A549 (cell line): Measurements from ENCODE around the gene THSD7A.

Experiments
- CEBPB ChIP-seq, 2 experiments: fragments of >200 bp in 1 of 2; sonication (Bioruptor Twin) in 1 of 2; formaldehyde crosslinking in 1 of 2; IDR thresholded peaks; 2 replicates each; pipeline ENCODE4 v1.6.1; 2012 to 2016
- EP300 ChIP-seq, 2 experiments: fragments of >200 bp; sonication (Bioruptor Twin); formaldehyde crosslinking; IDR thresholded peaks; 2 replicates in 1 of 2; 3 replicates in 1 of 2; pipeline ENCODE4 v1.6.1; 2016 to 2017
- HOXB5 ChIP-seq: fragments of 250-450 bp; sonication (Bioruptor Pico); IDR thresholded peaks from 2 replicates; pipeline ENCODE4 v1.5.0; 2020; ENCODE audit warnings: mild to moderate bottlenecking, moderate library complexity
- JUNB ChIP-seq: fragments of >200 bp; sonication (Bioruptor Twin); formaldehyde crosslinking; IDR thresholded peaks from 2 replicates; pipeline ENCODE4 v1.6.1; 2016
- POLR2A ChIP-seq: IDR thresholded peaks from 2 replicates; pipeline ENCODE4 v1.6.1; 2012; ENCODE audit warnings: mild to moderate bottlenecking, low read length
- RFX5 ChIP-seq: fragments of 450-650 bp; IDR thresholded peaks from 2 replicates; pipeline ENCODE4 v1.7.1; 2014; ENCODE audit warnings: antibody characterized with exemption, mild to moderate bottlenecking, moderate library complexity
- ZC3H11A ChIP-seq: fragments of 450-650 bp; IDR thresholded peaks from 2 replicates; pipeline ENCODE4 v1.6.1; 2014; ENCODE audit warnings: antibody characterized with exemption, mild to moderate bottlenecking
- TF ChIP-seq, protein P1 (sequence below): fragments of 200-600 bp; sonication (generic); IDR thresholded peaks from 2 replicates; pipeline ENCODE4 v1.6.1; 2016; ENCODE audit warnings: antibody characterized with exemption, mild to moderate bottlenecking, moderate library complexity
- TF ChIP-seq, protein P2 (sequence below): fragments of >200 bp; sonication (Bioruptor Twin); formaldehyde crosslinking; IDR thresholded peaks from 3 replicates; pipeline ENCODE4 v1.5.1; 2016
- TF ChIP-seq, protein P3 (sequence below): fragments of 250-450 bp; sonication (Bioruptor Pico); IDR thresholded peaks from 2 replicates; pipeline ENCODE4 v1.5.0; 2020; ENCODE audit warnings: low read depth, mild to moderate bottlenecking, moderate library complexity
- TF ChIP-seq, protein P4 (sequence below): IDR thresholded peaks from 2 replicates; pipeline ENCODE4 v1.6.1; 2012

DNA sequence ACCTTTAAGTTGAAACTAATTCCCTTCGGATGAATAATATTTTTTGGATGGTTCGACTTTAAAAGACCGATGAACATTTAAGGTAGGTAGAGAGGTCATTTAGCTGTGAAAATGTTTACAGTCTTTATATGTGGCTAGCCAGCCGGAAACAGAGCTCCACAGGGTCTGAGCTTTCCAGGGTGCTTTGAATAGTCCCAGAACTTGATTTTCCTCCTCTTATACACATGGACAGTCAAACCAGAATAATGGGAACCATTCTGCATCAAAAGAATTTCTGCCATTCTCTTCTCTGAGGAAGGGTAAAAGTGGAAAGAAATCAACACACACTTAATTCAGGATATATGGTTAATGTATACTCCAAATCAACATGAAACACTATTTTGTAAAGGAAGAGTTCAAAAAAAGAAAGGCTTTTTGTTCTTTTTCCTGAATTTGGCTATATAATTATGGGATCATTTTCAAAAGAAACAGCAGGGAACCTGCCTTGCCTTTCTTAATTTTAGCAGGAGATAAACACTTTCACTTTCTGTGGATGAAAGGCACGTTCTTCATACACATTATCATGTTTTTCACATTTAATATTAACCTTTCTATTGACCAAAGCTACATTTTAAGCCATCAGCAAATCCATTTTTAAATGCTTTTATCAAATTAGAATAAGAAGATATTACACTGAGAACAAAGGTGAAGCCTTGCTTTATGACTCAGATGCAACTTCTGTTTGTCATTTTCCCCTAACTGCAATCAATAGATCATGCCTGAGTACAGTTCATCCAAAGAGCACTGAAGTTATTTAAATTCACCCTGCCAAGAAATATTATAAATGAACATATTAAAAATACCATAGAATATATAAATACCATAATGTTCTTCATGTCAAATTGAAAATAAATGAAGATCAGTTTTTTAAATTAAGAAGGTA, 307.3 kb downstream of the THSD7A start:
- TF ChIP-seq, protein P1, sequence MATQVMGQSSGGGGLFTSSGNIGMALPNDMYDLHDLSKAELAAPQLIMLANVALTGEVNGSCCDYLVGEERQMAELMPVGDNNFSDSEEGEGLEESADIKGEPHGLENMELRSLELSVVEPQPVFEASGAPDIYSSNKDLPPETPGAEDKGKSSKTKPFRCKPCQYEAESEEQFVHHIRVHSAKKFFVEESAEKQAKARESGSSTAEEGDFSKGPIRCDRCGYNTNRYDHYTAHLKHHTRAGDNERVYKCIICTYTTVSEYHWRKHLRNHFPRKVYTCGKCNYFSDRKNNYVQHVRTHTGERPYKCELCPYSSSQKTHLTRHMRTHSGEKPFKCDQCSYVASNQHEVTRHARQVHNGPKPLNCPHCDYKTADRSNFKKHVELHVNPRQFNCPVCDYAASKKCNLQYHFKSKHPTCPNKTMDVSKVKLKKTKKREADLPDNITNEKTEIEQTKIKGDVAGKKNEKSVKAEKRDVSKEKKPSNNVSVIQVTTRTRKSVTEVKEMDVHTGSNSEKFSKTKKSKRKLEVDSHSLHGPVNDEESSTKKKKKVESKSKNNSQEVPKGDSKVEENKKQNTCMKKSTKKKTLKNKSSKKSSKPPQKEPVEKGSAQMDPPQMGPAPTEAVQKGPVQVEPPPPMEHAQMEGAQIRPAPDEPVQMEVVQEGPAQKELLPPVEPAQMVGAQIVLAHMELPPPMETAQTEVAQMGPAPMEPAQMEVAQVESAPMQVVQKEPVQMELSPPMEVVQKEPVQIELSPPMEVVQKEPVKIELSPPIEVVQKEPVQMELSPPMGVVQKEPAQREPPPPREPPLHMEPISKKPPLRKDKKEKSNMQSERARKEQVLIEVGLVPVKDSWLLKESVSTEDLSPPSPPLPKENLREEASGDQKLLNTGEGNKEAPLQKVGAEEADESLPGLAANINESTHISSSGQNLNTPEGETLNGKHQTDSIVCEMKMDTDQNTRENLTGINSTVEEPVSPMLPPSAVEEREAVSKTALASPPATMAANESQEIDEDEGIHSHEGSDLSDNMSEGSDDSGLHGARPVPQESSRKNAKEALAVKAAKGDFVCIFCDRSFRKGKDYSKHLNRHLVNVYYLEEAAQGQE = no peak
- TF ChIP-seq EP300 (IDR thresholded peaks at IDR 0.05) = no peak
- TF ChIP-seq, protein P2, sequence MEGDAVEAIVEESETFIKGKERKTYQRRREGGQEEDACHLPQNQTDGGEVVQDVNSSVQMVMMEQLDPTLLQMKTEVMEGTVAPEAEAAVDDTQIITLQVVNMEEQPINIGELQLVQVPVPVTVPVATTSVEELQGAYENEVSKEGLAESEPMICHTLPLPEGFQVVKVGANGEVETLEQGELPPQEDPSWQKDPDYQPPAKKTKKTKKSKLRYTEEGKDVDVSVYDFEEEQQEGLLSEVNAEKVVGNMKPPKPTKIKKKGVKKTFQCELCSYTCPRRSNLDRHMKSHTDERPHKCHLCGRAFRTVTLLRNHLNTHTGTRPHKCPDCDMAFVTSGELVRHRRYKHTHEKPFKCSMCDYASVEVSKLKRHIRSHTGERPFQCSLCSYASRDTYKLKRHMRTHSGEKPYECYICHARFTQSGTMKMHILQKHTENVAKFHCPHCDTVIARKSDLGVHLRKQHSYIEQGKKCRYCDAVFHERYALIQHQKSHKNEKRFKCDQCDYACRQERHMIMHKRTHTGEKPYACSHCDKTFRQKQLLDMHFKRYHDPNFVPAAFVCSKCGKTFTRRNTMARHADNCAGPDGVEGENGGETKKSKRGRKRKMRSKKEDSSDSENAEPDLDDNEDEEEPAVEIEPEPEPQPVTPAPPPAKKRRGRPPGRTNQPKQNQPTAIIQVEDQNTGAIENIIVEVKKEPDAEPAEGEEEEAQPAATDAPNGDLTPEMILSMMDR = no peak
- TF ChIP-seq, protein P3, sequence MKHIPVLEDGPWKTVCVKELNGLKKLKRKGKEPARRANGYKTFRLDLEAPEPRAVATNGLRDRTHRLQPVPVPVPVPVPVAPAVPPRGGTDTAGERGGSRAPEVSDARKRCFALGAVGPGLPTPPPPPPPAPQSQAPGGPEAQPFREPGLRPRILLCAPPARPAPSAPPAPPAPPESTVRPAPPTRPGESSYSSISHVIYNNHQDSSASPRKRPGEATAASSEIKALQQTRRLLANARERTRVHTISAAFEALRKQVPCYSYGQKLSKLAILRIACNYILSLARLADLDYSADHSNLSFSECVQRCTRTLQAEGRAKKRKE (CRISPR knock-in tag) = no peak
- no peak for TF ChIP-seq JUNB
- no peak for TF ChIP-seq POLR2A
- TF ChIP-seq, protein P4, sequence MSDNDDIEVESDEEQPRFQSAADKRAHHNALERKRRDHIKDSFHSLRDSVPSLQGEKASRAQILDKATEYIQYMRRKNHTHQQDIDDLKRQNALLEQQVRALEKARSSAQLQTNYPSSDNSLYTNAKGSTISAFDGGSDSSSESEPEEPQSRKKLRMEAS = no peak
- no peak for TF ChIP-seq CEBPB (IDR thresholded peaks at IDR 0.05)
- TF ChIP-seq ZC3H11A = no peak
- TF ChIP-seq HOXB5 (CRISPR knock-in tag) = no peak
- TF ChIP-seq RFX5 = no peak
